ENCODE measurements around the gene GPNMB. TPM values are rescaled to one million over a fixed set of nuclear protein-coding genes. Genes with fewer than 3 reads are reported as not detected.

Gene GPNMB
- total RNA-seq, 1 experiment from 2014 or later: 17.4 TPM

DNA sequence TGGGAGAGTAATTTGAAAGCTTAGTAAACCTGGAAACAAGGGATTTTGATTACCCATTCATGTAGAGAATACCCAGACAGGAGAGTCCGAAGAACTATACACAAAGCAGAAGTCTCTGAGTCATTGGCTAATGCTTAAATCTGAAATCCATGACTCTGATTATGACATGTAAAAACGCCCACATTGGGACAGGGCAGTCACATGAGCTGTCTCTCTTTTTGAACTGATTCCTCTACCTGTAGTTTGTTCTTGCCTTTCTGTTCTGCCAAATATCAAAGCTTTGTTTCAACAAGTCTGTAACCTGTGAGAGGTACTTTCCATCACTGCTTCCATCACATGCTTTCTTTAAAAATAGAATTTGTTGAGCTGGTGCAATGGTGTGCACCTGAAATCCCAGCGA lies 4.3 kb upstream of the GPNMB start:
- peaks cover 19% of the 10 kb centered on the region for H3K4me1 ChIP-seq (replicated peaks; ENCODE audit: insufficient read depth)
- no TSS peak for BruUV-seq (replicated peaks)
- ChIA-PET POLR2A (ENCODE audit: unreplicated experiment) (no interaction called here), CTCF (interaction anchor here (0.7 kb wide), 1 partner anchor 77 kb away, joined by 5 read pairs; no protein-coding TSS in a partner anchor)
- no peaks in the 10 kb centered on the region for H3K36me3 ChIP-seq (ENCODE audit: low read depth)
- no peak overlapping the region for H3K27ac ChIP-seq
- H3K27me3 ChIP-seq (ENCODE audit: insufficient read depth, low read depth): no peaks in the 10 kb centered on the region
- no peak overlapping the region for H3K4me2 ChIP-seq
- H3K9me3 ChIP-seq (ENCODE audit: insufficient read depth, low read depth): no peaks in the 10 kb centered on the region
- H3F3A ChIP-seq (ENCODE audit: insufficient read depth, low read depth): 0 out of 2 replicates have a peak, but pooled peaks cover 6% of the 10 kb centered on the region
- intact Hi-C loops (cut with micrococcal nuclease; ENCODE audit: unreplicated experiment): no loop called here
- DNase-seq: no peak
- no peaks in the 10 kb centered on the region for H3K79me2 ChIP-seq (ENCODE audit: low read depth)
- H4K20me1 ChIP-seq (ENCODE audit: insufficient read depth): no peaks in the 10 kb centered on the region
- no peak for TF ChIP-seq EZH2 (IDR thresholded peaks at IDR 0.05; ENCODE audit: low read depth)
- TF ChIP-seq, protein P1, sequence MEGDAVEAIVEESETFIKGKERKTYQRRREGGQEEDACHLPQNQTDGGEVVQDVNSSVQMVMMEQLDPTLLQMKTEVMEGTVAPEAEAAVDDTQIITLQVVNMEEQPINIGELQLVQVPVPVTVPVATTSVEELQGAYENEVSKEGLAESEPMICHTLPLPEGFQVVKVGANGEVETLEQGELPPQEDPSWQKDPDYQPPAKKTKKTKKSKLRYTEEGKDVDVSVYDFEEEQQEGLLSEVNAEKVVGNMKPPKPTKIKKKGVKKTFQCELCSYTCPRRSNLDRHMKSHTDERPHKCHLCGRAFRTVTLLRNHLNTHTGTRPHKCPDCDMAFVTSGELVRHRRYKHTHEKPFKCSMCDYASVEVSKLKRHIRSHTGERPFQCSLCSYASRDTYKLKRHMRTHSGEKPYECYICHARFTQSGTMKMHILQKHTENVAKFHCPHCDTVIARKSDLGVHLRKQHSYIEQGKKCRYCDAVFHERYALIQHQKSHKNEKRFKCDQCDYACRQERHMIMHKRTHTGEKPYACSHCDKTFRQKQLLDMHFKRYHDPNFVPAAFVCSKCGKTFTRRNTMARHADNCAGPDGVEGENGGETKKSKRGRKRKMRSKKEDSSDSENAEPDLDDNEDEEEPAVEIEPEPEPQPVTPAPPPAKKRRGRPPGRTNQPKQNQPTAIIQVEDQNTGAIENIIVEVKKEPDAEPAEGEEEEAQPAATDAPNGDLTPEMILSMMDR (conservative IDR thresholded peaks at IDR 0.05): no peak
- H3K4me3 ChIP-seq: no peak overlapping the region
- H2AFZ ChIP-seq: no peak overlapping the region
- no peaks in the 10 kb centered on the region for H3K9me2 ChIP-seq (ENCODE audit: insufficient read depth)

DNA sequence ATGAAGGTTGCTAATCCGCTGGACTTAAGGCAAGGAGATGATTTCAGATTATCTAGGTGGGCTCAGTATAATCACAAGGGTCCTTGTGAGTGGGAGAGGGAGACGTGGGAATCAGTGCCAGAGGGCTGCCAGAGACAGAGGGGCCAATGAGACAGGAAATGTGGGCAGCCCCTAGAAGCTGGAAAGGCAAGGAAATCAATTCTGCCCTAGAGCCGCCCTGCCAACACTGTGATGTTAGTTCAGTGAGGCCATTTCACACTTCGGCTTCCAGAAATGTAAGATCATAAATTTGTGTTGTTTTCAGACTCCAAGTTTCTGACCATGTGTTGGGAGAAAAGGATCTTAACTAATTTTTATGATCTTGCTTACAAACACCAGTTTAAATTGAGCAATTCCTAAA lies 3.6 kb upstream of the GPNMB start:
- no TSS peak for BruUV-seq (replicated peaks)
- Histone ChIP-seq H3K9me3 (ENCODE audit: insufficient read depth, low read depth) (no peaks in the 10 kb centered on the region), H3K79me2 (ENCODE audit: low read depth) (no peaks in the 10 kb centered on the region), H4K20me1 (ENCODE audit: insufficient read depth) (no peaks in the 10 kb centered on the region), H3F3A (ENCODE audit: insufficient read depth, low read depth) (0 out of 2 replicates have a peak, but pooled peaks cover 6% of the 10 kb centered on the region), H3K4me2 (no peak overlapping the region), H3K36me3 (ENCODE audit: low read depth) (no peaks in the 10 kb centered on the region), H3K27ac (no peak overlapping the region), H2AFZ (no peak overlapping the region), H3K27me3 (ENCODE audit: insufficient read depth, low read depth) (no peaks in the 10 kb centered on the region), H3K9me2 (ENCODE audit: insufficient read depth) (no peaks in the 10 kb centered on the region), H3K4me3 (no peak overlapping the region), H3K4me1 (replicated peaks; ENCODE audit: insufficient read depth) (peaks cover 19% of the 10 kb centered on the region)
- intact Hi-C loops (cut with micrococcal nuclease; ENCODE audit: unreplicated experiment): no loop called here
- TF ChIP-seq, protein P1 (conservative IDR thresholded peaks at IDR 0.05): no peak
- no peak for TF ChIP-seq EZH2 (IDR thresholded peaks at IDR 0.05; ENCODE audit: low read depth)
- no peak for DNase-seq
- CTCF ChIA-PET: no interaction called here
- POLR2A ChIA-PET (ENCODE audit: unreplicated experiment): no interaction called here

DNA sequence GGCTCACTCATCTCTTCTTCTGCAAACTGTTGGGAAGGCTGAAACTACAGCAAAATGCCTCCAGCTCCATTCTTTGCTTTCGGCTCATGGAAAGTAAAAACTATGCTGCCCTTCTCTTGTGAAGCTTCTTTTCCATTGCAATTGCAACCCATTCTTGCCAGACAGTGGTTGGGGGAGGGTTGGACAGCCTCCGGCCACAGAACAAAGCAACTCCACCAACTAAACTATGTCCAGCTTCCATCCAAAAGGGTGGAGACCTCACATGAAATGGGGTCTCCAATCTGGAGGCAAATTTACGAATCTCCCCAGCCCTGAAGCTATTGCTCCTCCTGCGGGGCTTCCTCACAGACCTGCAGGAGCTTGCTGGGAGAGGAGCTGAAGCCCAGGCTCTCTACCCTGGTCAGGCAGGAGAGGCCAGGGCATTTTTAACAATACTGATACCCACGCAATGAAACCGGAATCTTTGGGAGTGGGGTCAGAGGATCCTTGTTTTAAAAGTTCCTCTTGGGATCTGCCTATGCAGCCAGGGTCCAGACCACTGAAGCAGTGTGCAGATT lies 549 bp downstream of the GPNMB start:
- H3K4me3 ChIP-seq: peak overlapping the region; percentile 3; the same call in 1 of the 2 replicates
- H3K4me1 ChIP-seq (replicated peaks; ENCODE audit: insufficient read depth): peaks cover 19% of the 10 kb centered on the region
- H3K27ac ChIP-seq: no peak overlapping the region
- POLR2A ChIA-PET (ENCODE audit: unreplicated experiment): interaction anchor here (0.5 to 0.6 kb wide), 2 partner anchors 35 to 123 kb away, joined by 3 to 5 read pairs; no protein-coding TSS in a partner anchor
- H3K9me2 ChIP-seq (ENCODE audit: insufficient read depth): no peaks in the 10 kb centered on the region
- no peaks in the 10 kb centered on the region for H4K20me1 ChIP-seq (ENCODE audit: insufficient read depth)
- intact Hi-C loops (cut with micrococcal nuclease; ENCODE audit: unreplicated experiment): no loop called here
- H3K9me3 ChIP-seq (ENCODE audit: insufficient read depth, low read depth): 0 out of 2 replicates have a peak, but pooled peaks cover 1% of the 10 kb centered on the region
- TSS peak; percentile 76 for BruUV-seq (replicated peaks)
- H3K4me2 ChIP-seq: peak overlapping the region; percentile 57
- no peak for DNase-seq
- H3F3A ChIP-seq (ENCODE audit: insufficient read depth, low read depth): 0 out of 2 replicates have a peak, but pooled peaks cover 6% of the 10 kb centered on the region
- TF ChIP-seq, protein P1 (conservative IDR thresholded peaks at IDR 0.05): no peak
- TF ChIP-seq EZH2 (IDR thresholded peaks at IDR 0.05; ENCODE audit: low read depth): no peak
- 0 out of 2 replicates have a peak, but pooled peaks cover 14% of the 10 kb centered on the region for H3K27me3 ChIP-seq (ENCODE audit: insufficient read depth, low read depth)
- CTCF ChIA-PET: interaction anchor here (0.6 to 1.2 kb wide), 5 partner anchors 11 to 55 kb away, joined by 3 to 5 read pairs (median 3); no protein-coding TSS in a partner anchor
- H2AFZ ChIP-seq: peak overlapping the region; percentile 53
- H3K36me3 ChIP-seq (ENCODE audit: low read depth): no peaks in the 10 kb centered on the region
- no peaks in the 10 kb centered on the region for H3K79me2 ChIP-seq (ENCODE audit: low read depth)
